ENCODE results near the gene CDHR5. TPM values are rescaled to one million over a fixed set of nuclear protein-coding genes. Genes with fewer than 3 reads are reported as not detected.
A peak's percentile ranks its signal among the peaks of the same experiment; 100 is the strongest.

The CDHR5 gene
- total RNA-seq, 4 donors from 2014 or later = 256 to 1,063 (median 597) TPM

DNA sequence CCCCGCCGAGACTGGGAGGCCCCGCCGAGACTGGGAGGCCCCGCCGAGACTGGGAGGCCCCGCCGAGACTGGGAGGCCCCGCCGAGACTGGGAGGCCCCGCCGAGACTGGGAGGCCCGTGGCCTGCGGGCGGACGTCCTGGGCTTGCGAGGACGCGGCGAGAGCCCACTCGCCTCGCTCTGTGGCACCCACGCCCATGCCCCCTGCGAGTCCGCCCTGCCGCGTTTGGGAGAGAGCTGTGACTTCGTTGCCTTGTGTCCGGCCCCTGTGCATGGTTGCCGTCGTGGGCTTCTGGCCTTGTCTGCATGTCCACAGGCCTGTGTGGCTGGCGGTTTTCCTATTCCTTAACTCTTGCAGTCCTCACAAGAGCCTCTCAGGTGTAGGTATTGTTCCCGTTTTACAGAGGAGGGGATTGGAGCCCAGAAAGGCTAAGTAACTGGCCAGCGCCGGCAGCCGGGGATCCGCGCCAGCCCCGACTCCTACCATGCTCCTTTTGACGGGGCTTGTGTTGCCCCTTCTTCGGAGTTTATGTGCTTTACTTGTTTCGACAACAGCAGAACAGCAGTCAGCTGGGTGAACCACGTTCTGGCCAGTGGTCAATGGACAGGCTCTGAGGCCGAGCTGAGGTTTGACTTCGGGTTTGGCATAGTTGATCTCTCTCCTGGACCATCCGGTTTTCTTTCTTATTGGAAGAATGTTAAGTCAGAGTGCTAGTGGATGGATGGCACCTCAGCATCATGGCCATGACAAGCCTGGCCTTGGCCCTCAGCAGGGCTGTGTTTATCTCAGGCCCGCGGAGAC, 47.7 kb downstream of the CDHR5 start:
- in situ Hi-C loops (cut with MboI; ENCODE audit: low pct_ligation_motif_present in 1 of 4, low pct_unique_long_range_greater_than_20kb in 1 of 4, low sequenced_read_pairs in 3 of 4) = no loop called here
- WGBS, 2 donors (ENCODE audit: low coverage in 1 of 2) = 0 to 4% methylated on average over 4 to 35 of the region's 48 CpGs
- Histone ChIP-seq H3K27ac (peak overlapping the region; percentile 80 to 92 (median 90)), H3K36me3 (peaks cover 0 to 4% (median 0%) of the 10 kb centered on the region in 4 donors), H3K9me3 (no peaks in the 10 kb centered on the region), H3K4me1 (peaks cover 34 to 46% (median 40%) of the 10 kb centered on the region in 4 donors), H3K4me3 (peak overlapping the region; percentile 66 to 100 (median 86)), H3K27me3 (peaks cover 12% of the 10 kb centered on the region)
- DNase-seq = no peak
- intact Hi-C loops (cut with DNase I; ENCODE audit: low total_unique reads) = no loop called here
- no peak for TF ChIP-seq EP300 (IDR thresholded peaks at IDR 0.05; ENCODE audit: low read depth)
- TF ChIP-seq, protein P1, sequence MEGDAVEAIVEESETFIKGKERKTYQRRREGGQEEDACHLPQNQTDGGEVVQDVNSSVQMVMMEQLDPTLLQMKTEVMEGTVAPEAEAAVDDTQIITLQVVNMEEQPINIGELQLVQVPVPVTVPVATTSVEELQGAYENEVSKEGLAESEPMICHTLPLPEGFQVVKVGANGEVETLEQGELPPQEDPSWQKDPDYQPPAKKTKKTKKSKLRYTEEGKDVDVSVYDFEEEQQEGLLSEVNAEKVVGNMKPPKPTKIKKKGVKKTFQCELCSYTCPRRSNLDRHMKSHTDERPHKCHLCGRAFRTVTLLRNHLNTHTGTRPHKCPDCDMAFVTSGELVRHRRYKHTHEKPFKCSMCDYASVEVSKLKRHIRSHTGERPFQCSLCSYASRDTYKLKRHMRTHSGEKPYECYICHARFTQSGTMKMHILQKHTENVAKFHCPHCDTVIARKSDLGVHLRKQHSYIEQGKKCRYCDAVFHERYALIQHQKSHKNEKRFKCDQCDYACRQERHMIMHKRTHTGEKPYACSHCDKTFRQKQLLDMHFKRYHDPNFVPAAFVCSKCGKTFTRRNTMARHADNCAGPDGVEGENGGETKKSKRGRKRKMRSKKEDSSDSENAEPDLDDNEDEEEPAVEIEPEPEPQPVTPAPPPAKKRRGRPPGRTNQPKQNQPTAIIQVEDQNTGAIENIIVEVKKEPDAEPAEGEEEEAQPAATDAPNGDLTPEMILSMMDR (IDR thresholded peaks at IDR 0.05) = no peak
- no peak for TF ChIP-seq POLR2A (IDR thresholded peaks at IDR 0.05)
- no peak for TF ChIP-seq POLR2AphosphoS5 (IDR thresholded peaks at IDR 0.05)

DNA sequence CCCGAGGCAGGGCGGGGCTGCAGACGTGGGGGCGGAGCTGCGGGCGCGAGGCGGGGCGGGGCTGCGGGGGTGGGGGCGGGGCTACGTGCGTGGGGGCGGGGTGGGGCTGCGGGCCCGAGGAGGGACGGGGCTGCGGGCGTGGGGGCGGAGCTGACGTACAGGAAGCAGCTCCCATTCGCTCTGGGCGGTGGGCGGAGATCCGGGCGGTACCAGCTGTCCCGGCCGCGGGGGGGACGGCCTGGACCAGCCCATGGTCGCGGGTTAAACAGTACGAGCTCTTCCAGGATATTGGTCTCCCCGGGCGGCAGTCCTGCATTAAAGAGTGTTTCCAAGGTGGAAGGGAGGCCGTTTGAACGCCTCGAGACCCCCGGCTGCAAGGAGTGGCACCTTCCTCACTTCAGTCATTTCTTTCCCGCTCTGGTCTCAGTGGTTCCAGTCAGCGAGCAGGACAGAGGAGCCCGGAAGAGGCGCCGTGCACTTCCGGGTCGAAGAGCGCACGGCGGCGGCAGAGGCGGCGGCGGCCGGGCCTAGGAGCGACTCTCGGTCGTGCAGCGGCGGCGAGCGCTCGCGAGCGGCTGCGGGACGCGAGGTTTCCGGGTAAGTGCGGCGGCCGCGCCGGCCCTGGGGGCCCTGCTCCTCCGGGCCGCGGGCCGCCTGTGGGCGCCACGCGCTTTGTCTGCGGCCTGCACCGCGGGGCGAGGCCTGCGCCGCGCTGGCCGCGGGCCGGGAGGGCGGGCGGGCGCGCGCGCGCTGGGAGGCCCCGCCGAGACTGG, 48.6 kb downstream of the CDHR5 start, which contains the start of gene PHRF1:
PHRF1 (plus strand) TSS at position 475 of the 773 bp plus-strand sequence. CDS start 5,043 bp downstream, outside the sequence.
- H3K4me1 ChIP-seq = peaks cover 34 to 46% (median 40%) of the 10 kb centered on the region in 4 donors
- in situ Hi-C loops (cut with MboI; ENCODE audit: low pct_ligation_motif_present in 1 of 4, low pct_unique_long_range_greater_than_20kb in 1 of 4, low sequenced_read_pairs in 3 of 4) = no loop called here

DNA sequence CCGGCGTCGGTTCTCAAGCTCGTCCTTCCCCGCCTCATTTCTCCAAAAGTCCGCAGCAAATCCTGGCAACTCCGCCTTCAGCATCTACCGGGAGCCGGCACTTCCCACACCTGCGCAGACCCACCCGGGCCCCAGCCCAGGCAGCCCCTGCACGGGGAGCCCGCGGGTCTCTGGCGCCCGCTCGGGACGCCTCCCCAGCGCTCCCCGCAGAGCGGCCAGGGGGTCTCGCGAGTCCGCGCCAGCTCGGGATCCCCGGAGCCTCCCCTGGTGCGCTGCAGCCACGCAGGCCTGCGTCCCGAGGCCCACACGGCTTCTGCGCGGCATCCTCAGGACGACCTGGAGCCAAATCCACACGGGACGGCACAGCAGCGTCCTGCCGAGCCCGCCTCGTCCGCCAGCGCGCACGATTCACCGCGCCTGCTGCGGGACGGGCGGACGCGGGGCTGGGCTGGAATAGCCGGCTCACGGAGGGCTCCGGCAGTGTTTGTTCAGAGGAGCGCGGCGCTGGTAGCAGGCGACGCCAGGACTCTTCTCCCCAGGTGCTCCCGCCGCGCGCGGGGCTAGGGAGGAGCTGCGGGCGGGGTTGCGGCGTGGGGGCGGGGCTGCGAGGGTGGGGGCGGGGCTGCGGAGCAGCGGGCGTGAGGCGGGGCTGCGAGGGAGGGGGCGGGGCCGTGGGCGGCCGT, 49.3 kb downstream of the CDHR5 start:
- intact Hi-C loops (cut with DNase I; ENCODE audit: low total_unique reads) = no loop called here
- TF ChIP-seq POLR2A (IDR thresholded peaks at IDR 0.05) (peak; percentile 8), POLR2AphosphoS5 (IDR thresholded peaks at IDR 0.05) (peak; percentile 25 to 60 (median 58)), EP300 (IDR thresholded peaks at IDR 0.05; ENCODE audit: low read depth) (no peak)
- TF ChIP-seq, protein P1 (IDR thresholded peaks at IDR 0.05) = no peak
- in situ Hi-C loops (cut with MboI; ENCODE audit: low pct_ligation_motif_present in 1 of 4, low pct_unique_long_range_greater_than_20kb in 1 of 4, low sequenced_read_pairs in 3 of 4) = no loop called here
- 2% methylated on average over 57 of the region's 81 CpGs; no CpG with 5 or more reads in 1 of the 2 donors for WGBS, 2 donors (ENCODE audit: low coverage in 1 of 2)
- no peak for DNase-seq
- Histone ChIP-seq H3K9me3 (no peaks in the 10 kb centered on the region), H3K27me3 (peaks cover 12% of the 10 kb centered on the region), H3K36me3 (no peaks in the 10 kb centered on the region), H3K27ac (peak overlapping the region; percentile 57 to 81 (median 73)), H3K4me3 (peak overlapping the region; percentile 39 to 69 (median 64)), H3K4me1 (peaks cover 34 to 46% (median 40%) of the 10 kb centered on the region in 4 donors)

More for the DNA sequence above, 48.6 kb downstream of the CDHR5 start, which contains the start of gene PHRF1:
- Histone ChIP-seq H3K27me3 (peaks cover 12% of the 10 kb centered on the region), H3K9me3 (no peaks in the 10 kb centered on the region), H3K36me3 (no peaks in the 10 kb centered on the region), H3K27ac (peak within 1 kb of the TSS; percentile 80 to 92 (median 90)), H3K4me3 (peak within 1 kb of the TSS; percentile 66 to 100 (median 86))
- intact Hi-C loops (cut with DNase I; ENCODE audit: low total_unique reads) = no loop called here
- TF ChIP-seq EP300 (IDR thresholded peaks at IDR 0.05; ENCODE audit: low read depth) = no peak
- TF ChIP-seq POLR2AphosphoS5 (IDR thresholded peaks at IDR 0.05) = peak; percentile 73 to 88 (median 83)
- TF ChIP-seq POLR2A (IDR thresholded peaks at IDR 0.05) = peak; percentile 65
- TF ChIP-seq, protein P1 (IDR thresholded peaks at IDR 0.05) = peak in 2 of 5 experiments; percentile 23 to 24
- DNase-seq = peak; percentile 97
- 0% methylated on average over 42 of the region's 99 CpGs; no CpG with 5 or more reads in 1 of the 2 donors for WGBS, 2 donors (ENCODE audit: low coverage in 1 of 2)
